Calu3 (cell line): Measurements from ENCODE around the gene LPIN1. TPM values are rescaled to one million over a fixed set of nuclear protein-coding genes. Genes with fewer than 3 reads are reported as not detected.

Experiments used
- BruUV-seq: library from RNA; stranded (reverse); fragments of 400-500 nt; replicated peaks from 2 replicates; lab custom pipeline; 2021; lab: Mats Ljungman, UMichigan
- CTCF ChIA-PET: fragments of 300-600 bp; sonication (Branson Sonifier 250); formaldehyde crosslinking; loops from one replicate; lab custom pipeline; 2022; ENCODE audit warnings: antibody characterized with exemption; lab: Charles Lee
- DNase-seq: peaks from one replicate; pipeline ENCODE4 v3.0.0; 2022
- H3K27ac Mint-ChIP-seq: one replicate; pipeline ENCODE4 v1.8.0; 2022; ENCODE audit warnings: mixed read lengths; ENCODE audit not compliant: unreplicated experiment
- H3K27me3 Mint-ChIP-seq: one replicate; pipeline ENCODE4 v1.8.0; 2022; ENCODE audit warnings: mixed read lengths; ENCODE audit not compliant: unreplicated experiment
- H3K36me3 Mint-ChIP-seq: one replicate; pipeline ENCODE4 v1.8.0; 2022; ENCODE audit warnings: mild to moderate bottlenecking, moderate library complexity, mixed read lengths; ENCODE audit not compliant: insufficient read depth, unreplicated experiment
- H3K4me1 Mint-ChIP-seq: one replicate; pipeline ENCODE4 v1.8.0; 2022; ENCODE audit warnings: mild to moderate bottlenecking, low read depth, mixed read lengths; ENCODE audit not compliant: unreplicated experiment
- H3K4me3 Mint-ChIP-seq: one replicate; pipeline ENCODE4 v1.8.0; 2022; ENCODE audit warnings: mild to moderate bottlenecking, low read depth, moderate library complexity, mixed read lengths; ENCODE audit not compliant: unreplicated experiment
- H3K9me3 Mint-ChIP-seq: one replicate; pipeline ENCODE4 v1.8.0; 2022; ENCODE audit warnings: low read depth, mixed read lengths; ENCODE audit not compliant: unreplicated experiment
- intact Hi-C: fragments of 100-400 bp; cut with micrococcal nuclease; formaldehyde crosslinking; loops from one replicate; pipeline ENCODE4 v1.10.0; 2022; ENCODE audit not compliant: unreplicated experiment
- microRNA-seq: library from miRNA; unstranded; fragments of <30 nt; microRNA quantifications from one replicate; pipeline ENCODE4 v1.2.0, GENCODE V29; 2022
- total RNA-seq: library from RNA; stranded (reverse); gene quantifications from 2 replicates; pipeline ENCODE4 v1.2.3, GENCODE V29; 2022
- TF ChIP-seq, protein P1 (sequence below): fragments of 200-600 bp; IDR thresholded peaks from one replicate; pipeline ENCODE4 v1.8.0; 2022; ENCODE audit warnings: antibody characterized with exemption; ENCODE audit not compliant: unreplicated experiment

LPIN1 gene
- total RNA-seq, 1 experiment from 2014 or later: 53.5 TPM

DNA sequence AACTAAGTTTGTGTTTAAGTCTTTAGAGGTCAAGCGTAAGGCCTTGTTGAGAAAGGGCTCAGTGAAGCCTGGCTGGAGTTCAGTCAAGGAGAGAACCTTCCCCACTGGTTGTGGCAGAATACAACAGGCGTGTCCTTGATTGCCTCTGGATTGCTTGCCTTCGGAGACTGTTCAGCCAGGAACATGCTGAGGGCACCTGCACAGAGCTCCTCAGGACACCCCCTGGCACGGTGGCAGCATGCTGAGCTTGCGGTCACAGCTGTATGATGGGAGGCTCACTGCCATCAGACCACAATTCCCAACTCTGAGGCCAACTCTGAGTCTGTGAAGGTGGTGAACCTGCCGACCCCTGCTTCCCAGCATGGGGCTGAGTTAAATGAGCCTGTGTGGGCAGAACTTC is 130.0 kb downstream of the LPIN1 start:
- CTCF ChIA-PET: no interaction called here
- no peak overlapping the region for H3K27ac Mint-ChIP-seq
- TF ChIP-seq, protein P1, sequence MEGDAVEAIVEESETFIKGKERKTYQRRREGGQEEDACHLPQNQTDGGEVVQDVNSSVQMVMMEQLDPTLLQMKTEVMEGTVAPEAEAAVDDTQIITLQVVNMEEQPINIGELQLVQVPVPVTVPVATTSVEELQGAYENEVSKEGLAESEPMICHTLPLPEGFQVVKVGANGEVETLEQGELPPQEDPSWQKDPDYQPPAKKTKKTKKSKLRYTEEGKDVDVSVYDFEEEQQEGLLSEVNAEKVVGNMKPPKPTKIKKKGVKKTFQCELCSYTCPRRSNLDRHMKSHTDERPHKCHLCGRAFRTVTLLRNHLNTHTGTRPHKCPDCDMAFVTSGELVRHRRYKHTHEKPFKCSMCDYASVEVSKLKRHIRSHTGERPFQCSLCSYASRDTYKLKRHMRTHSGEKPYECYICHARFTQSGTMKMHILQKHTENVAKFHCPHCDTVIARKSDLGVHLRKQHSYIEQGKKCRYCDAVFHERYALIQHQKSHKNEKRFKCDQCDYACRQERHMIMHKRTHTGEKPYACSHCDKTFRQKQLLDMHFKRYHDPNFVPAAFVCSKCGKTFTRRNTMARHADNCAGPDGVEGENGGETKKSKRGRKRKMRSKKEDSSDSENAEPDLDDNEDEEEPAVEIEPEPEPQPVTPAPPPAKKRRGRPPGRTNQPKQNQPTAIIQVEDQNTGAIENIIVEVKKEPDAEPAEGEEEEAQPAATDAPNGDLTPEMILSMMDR: no peak
- no peak overlapping the region for H3K4me3 Mint-ChIP-seq
- no peaks in the 10 kb centered on the region for H3K9me3 Mint-ChIP-seq
- no peak for DNase-seq
- no TSS peak for BruUV-seq
- intact Hi-C loops: no loop called here
- H3K4me1 Mint-ChIP-seq: peaks cover 12% of the 10 kb centered on the region
- no peaks in the 10 kb centered on the region for H3K36me3 Mint-ChIP-seq
- H3K27me3 Mint-ChIP-seq: peaks cover 53% of the 10 kb centered on the region

DNA sequence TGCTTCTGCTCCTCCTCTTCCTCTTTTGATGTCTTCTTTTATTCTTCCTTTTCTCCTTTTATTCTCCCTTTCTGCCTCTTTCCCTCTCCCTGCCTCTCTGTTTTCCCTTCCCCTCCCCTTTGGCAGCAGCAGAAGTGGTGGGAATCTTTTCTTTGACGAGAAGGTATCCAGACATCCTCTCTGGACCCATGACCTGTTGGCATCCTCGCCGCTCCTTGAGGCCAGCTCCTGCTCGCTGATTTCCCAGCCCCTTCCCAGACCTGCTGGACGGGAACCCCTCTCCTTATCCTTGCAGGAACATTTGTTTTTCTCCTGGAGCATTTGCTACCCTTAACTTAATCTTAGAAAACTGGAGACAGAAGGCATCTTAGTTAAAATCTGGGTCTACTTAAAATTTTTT is 130.5 kb downstream of the LPIN1 start:
- CTCF ChIA-PET: no interaction called here
- BruUV-seq: no TSS peak
- H3K27me3 Mint-ChIP-seq: peaks cover 53% of the 10 kb centered on the region

More for the DNA sequence above, 130.5 kb downstream of the LPIN1 start:
- H3K9me3 Mint-ChIP-seq: no peaks in the 10 kb centered on the region
- H3K4me1 Mint-ChIP-seq: peaks cover 12% of the 10 kb centered on the region
- no peak overlapping the region for H3K27ac Mint-ChIP-seq
- H3K4me3 Mint-ChIP-seq: no peak overlapping the region
- intact Hi-C loops: no loop called here
- TF ChIP-seq, protein P1: no peak
- DNase-seq: no peak
- H3K36me3 Mint-ChIP-seq: no peaks in the 10 kb centered on the region

Small RNA genes lying within 50 kb of the gene (microRNA-seq; reads per million reads assigned to microRNA genes)
- not detected for gene MIR4262
- 1.4 reads per million for gene MIR548S

Other genes with a start within 250 kb of the LPIN1 start
- 0.54 and 0.90 TPM in 2 replicates for gene GREB1, start 212.6 kb upstream of the LPIN1 start, total RNA-seq
- not detected in 2 replicates for gene NTSR2, start 76.4 kb upstream of the LPIN1 start, total RNA-seq